HEK293 (cell line): ENCODE data around the gene MBNL2.

Experiments
- EGR2 ChIP-seq: fragments of 450-650 bp; formaldehyde crosslinking; IDR thresholded peaks from 2 replicates; pipeline ENCODE4 v1.5.1; 2016; ENCODE audit warnings: low read depth, missing biosample characterization, missing genetic modification characterization
- HOXA7 ChIP-seq: sonication (generic); formaldehyde crosslinking; IDR thresholded peaks from 2 replicates; pipeline ENCODE4 v1.8.1; 2022; ENCODE audit warnings: missing genetic modification reagents, borderline replicate concordance
- PRDM1 ChIP-seq: fragments of 450-650 bp; formaldehyde crosslinking; IDR thresholded peaks from 2 replicates; pipeline ENCODE4; 2016; ENCODE audit warnings: missing biosample characterization, missing genetic modification characterization
- SP7 ChIP-seq: fragments of 450-650 bp; formaldehyde crosslinking; IDR thresholded peaks from 2 replicates; pipeline ENCODE4 v1.5.1; 2016; ENCODE audit warnings: missing biosample characterization, missing genetic modification characterization
- TCF7L2 ChIP-seq: IDR thresholded peaks from 2 replicates; pipeline ENCODE4 v1.6.1; 2011; ENCODE audit warnings: low read depth, mild to moderate bottlenecking, inconsistent platforms, low read length, moderate library complexity, borderline replicate concordance
- ZBTB17 ChIP-seq: fragments of 450-650 bp; formaldehyde crosslinking; IDR thresholded peaks from 2 replicates; pipeline ENCODE4 v1.5.1; 2016; ENCODE audit warnings: missing biosample characterization, missing genetic modification characterization
- ZBTB8A ChIP-seq: fragments of 450-650 bp; formaldehyde crosslinking; IDR thresholded peaks from 2 replicates; pipeline ENCODE4 v1.5.1; 2016; ENCODE audit warnings: missing biosample characterization, missing genetic modification characterization
- ZFP69B ChIP-seq: fragments of 450-650 bp; formaldehyde crosslinking; IDR thresholded peaks from 2 replicates; pipeline ENCODE4 v1.5.1; 2016; ENCODE audit warnings: missing biosample characterization, missing genetic modification characterization
- ZNF140 ChIP-seq: fragments of 450-650 bp; formaldehyde crosslinking; IDR thresholded peaks from 2 replicates; pipeline ENCODE4 v1.5.1; 2016; ENCODE audit warnings: missing biosample characterization, missing genetic modification characterization
- ZNF146 ChIP-seq: fragments of 450-650 bp; formaldehyde crosslinking; IDR thresholded peaks from 2 replicates; pipeline ENCODE4 v1.5.1; 2016; ENCODE audit warnings: missing biosample characterization, missing genetic modification characterization
- ZNF221 ChIP-seq: fragments of 450-650 bp; formaldehyde crosslinking; IDR thresholded peaks from 2 replicates; pipeline ENCODE4 v1.5.1; 2017; ENCODE audit warnings: missing biosample characterization, missing genetic modification characterization, borderline replicate concordance
- ZNF23 ChIP-seq: fragments of 450-650 bp; formaldehyde crosslinking; IDR thresholded peaks from 2 replicates; pipeline ENCODE4 v1.5.1; 2016; ENCODE audit warnings: missing biosample characterization, missing genetic modification characterization, borderline replicate concordance
- ZNF248 ChIP-seq: fragments of 450-650 bp; formaldehyde crosslinking; IDR thresholded peaks from 2 replicates; pipeline ENCODE4 v1.5.1; 2017; ENCODE audit warnings: missing biosample characterization, missing genetic modification characterization
- ZNF366 ChIP-seq: fragments of 450-650 bp; formaldehyde crosslinking; conservative IDR thresholded peaks from 2 replicates; pipeline ENCODE4 v1.5.1; 2016; ENCODE audit warnings: missing biosample characterization, missing genetic modification characterization
- ZNF48 ChIP-seq: fragments of 450-650 bp; formaldehyde crosslinking; IDR thresholded peaks from 2 replicates; pipeline ENCODE4 v1.5.1; 2016; ENCODE audit warnings: missing biosample characterization, missing genetic modification characterization
- ZNF514 ChIP-seq: fragments of 450-650 bp; formaldehyde crosslinking; IDR thresholded peaks from 2 replicates; pipeline ENCODE4 v1.5.1; 2016; ENCODE audit warnings: missing biosample characterization, missing genetic modification characterization
- TF ChIP-seq, protein P1 (sequence below): fragments of 450-650 bp; formaldehyde crosslinking; IDR thresholded peaks from 2 replicates; pipeline ENCODE4 v1.5.1; 2016; ENCODE audit warnings: missing biosample characterization, missing genetic modification characterization
- TF ChIP-seq, protein P2 (sequence below): fragments of 450-650 bp; IDR thresholded peaks from 2 replicates; pipeline ENCODE4 v1.5.1; 2018; ENCODE audit warnings: missing biosample characterization, mild to moderate bottlenecking, missing genetic modification characterization
- TF ChIP-seq, protein P3 (sequence below): fragments of 450-650 bp; formaldehyde crosslinking; IDR thresholded peaks from 2 replicates; pipeline ENCODE4 v1.5.1; 2017; ENCODE audit warnings: missing biosample characterization, missing genetic modification characterization
- TF ChIP-seq, protein P4 (sequence below): fragments of 450-650 bp; formaldehyde crosslinking; IDR thresholded peaks from 2 replicates; pipeline ENCODE4 v1.5.1; 2017; ENCODE audit warnings: missing biosample characterization, missing genetic modification characterization
- TF ChIP-seq, protein P5 (sequence below): fragments of 450-650 bp; formaldehyde crosslinking; IDR thresholded peaks from 2 replicates; pipeline ENCODE4 v1.5.1; 2017; ENCODE audit warnings: missing biosample characterization, mild to moderate bottlenecking, missing genetic modification characterization, moderate library complexity
- TF ChIP-seq, protein P6 (sequence below): fragments of 450-650 bp; formaldehyde crosslinking; IDR thresholded peaks from 2 replicates; pipeline ENCODE4 v1.5.1; 2016; ENCODE audit warnings: missing biosample characterization, missing genetic modification characterization
- TF ChIP-seq, protein P7 (sequence below): fragments of 450-650 bp; formaldehyde crosslinking; IDR thresholded peaks from 2 replicates; pipeline ENCODE4 v1.5.1; 2017; ENCODE audit warnings: missing biosample characterization, missing genetic modification characterization
- TF ChIP-seq, protein P8 (sequence below): fragments of 450-650 bp; formaldehyde crosslinking; IDR thresholded peaks from 2 replicates; pipeline ENCODE4 v1.5.1; 2017; ENCODE audit warnings: missing biosample characterization, missing genetic modification characterization

The MBNL2 gene

DNA sequence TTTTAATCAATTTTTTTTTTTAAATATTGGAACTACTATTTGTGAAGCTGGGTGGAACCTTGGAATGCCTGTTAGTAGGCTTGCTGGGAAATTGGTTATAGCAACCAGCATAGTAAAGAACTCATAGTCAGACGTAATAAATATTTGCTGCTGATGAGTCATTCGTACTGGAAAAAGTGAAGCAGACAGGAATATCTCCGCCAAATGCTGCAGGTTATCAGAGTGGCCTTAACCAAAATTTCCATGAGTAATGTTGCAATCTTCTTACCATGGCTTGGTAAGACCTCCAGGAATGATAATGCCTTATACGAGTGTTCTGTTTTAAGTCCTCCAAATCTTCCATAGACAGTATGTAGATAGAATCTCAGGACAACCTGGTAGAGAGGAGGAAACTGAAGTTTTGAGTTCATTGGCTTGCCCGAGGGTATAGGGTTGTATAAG is 34.2 kb downstream of the MBNL2 start (continued):
- TF ChIP-seq, protein P1, sequence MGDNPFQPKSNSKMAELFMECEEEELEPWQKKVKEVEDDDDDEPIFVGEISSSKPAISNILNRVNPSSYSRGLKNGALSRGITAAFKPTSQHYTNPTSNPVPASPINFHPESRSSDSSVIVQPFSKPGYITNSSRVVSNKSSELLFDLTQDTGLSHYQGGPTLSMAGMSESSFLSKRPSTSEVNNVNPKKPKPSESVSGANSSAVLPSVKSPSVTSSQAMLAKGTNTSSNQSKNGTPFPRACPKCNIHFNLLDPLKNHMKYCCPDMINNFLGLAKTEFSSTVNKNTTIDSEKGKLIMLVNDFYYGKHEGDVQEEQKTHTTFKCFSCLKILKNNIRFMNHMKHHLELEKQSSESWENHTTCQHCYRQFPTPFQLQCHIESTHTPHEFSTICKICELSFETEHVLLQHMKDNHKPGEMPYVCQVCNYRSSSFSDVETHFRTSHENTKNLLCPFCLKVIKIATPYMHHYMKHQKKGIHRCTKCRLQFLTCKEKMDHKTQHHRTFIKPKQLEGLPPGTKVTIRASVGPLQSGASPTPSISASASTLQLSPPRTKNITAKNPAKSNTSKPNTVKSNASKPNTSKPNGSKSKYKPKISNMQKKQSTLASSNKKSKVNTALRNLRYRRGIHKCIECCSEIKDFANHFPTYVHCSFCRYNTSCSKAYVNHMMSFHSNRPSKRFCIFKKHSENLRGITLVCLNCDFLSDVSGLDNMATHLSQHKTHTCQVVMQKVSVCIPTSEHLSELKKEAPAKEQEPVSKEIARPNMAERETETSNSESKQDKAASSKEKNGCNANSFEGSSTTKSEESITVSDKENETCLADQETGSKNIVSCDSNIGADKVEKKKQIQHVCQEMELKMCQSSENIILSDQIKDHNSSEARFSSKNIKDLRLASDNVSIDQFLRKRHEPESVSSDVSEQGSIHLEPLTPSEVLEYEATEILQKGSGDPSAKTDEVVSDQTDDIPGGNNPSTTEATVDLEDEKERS (tag by site-specific recombination) = no peak
- TF ChIP-seq ZNF140 (no peak), ZBTB17 (tag by site-specific recombination) (no peak), HOXA7 (CRISPR knock-in tag) (no peak), PRDM1 (tag by site-specific recombination) (peak; percentile 71), TCF7L2 (no peak), ZNF366 (tag by site-specific recombination) (peak; percentile 63), ZBTB8A (tag by site-specific recombination) (no peak), ZNF146 (tag by site-specific recombination) (no peak), ZFP69B (no peak), SP7 (tag by site-specific recombination) (peak; percentile 64), ZNF221 (tag by site-specific recombination) (no peak), EGR2 (tag by site-specific recombination) (no peak), ZNF248 (tag by site-specific recombination) (no peak), ZNF23 (no peak), ZNF48 (tag by site-specific recombination) (no peak), ZNF514 (tag by site-specific recombination) (no peak)
- TF ChIP-seq, protein P2, sequence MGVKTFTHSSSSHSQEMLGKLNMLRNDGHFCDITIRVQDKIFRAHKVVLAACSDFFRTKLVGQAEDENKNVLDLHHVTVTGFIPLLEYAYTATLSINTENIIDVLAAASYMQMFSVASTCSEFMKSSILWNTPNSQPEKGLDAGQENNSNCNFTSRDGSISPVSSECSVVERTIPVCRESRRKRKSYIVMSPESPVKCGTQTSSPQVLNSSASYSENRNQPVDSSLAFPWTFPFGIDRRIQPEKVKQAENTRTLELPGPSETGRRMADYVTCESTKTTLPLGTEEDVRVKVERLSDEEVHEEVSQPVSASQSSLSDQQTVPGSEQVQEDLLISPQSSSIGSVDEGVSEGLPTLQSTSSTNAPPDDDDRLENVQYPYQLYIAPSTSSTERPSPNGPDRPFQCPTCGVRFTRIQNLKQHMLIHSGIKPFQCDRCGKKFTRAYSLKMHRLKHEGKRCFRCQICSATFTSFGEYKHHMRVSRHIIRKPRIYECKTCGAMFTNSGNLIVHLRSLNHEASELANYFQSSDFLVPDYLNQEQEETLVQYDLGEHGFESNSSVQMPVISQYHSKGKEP (tag by site-specific recombination) = peak; percentile 65
- TF ChIP-seq, protein P3, sequence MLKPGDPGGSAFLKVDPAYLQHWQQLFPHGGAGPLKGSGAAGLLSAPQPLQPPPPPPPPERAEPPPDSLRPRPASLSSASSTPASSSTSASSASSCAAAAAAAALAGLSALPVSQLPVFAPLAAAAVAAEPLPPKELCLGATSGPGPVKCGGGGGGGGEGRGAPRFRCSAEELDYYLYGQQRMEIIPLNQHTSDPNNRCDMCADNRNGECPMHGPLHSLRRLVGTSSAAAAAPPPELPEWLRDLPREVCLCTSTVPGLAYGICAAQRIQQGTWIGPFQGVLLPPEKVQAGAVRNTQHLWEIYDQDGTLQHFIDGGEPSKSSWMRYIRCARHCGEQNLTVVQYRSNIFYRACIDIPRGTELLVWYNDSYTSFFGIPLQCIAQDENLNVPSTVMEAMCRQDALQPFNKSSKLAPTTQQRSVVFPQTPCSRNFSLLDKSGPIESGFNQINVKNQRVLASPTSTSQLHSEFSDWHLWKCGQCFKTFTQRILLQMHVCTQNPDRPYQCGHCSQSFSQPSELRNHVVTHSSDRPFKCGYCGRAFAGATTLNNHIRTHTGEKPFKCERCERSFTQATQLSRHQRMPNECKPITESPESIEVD (tag by site-specific recombination) = peak; percentile 88
- TF ChIP-seq, protein P4, sequence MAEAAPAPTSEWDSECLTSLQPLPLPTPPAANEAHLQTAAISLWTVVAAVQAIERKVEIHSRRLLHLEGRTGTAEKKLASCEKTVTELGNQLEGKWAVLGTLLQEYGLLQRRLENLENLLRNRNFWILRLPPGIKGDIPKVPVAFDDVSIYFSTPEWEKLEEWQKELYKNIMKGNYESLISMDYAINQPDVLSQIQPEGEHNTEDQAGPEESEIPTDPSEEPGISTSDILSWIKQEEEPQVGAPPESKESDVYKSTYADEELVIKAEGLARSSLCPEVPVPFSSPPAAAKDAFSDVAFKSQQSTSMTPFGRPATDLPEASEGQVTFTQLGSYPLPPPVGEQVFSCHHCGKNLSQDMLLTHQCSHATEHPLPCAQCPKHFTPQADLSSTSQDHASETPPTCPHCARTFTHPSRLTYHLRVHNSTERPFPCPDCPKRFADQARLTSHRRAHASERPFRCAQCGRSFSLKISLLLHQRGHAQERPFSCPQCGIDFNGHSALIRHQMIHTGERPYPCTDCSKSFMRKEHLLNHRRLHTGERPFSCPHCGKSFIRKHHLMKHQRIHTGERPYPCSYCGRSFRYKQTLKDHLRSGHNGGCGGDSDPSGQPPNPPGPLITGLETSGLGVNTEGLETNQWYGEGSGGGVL (tag by site-specific recombination) = no peak
- TF ChIP-seq, protein P5, sequence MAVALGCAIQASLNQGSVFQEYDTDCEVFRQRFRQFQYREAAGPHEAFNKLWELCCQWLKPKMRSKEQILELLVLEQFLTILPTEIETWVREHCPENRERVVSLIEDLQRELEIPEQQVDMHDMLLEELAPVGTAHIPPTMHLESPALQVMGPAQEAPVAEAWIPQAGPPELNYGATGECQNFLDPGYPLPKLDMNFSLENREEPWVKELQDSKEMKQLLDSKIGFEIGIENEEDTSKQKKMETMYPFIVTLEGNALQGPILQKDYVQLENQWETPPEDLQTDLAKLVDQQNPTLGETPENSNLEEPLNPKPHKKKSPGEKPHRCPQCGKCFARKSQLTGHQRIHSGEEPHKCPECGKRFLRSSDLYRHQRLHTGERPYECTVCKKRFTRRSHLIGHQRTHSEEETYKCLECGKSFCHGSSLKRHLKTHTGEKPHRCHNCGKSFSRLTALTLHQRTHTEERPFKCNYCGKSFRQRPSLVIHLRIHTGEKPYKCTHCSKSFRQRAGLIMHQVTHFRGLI = no peak
- TF ChIP-seq, protein P6, sequence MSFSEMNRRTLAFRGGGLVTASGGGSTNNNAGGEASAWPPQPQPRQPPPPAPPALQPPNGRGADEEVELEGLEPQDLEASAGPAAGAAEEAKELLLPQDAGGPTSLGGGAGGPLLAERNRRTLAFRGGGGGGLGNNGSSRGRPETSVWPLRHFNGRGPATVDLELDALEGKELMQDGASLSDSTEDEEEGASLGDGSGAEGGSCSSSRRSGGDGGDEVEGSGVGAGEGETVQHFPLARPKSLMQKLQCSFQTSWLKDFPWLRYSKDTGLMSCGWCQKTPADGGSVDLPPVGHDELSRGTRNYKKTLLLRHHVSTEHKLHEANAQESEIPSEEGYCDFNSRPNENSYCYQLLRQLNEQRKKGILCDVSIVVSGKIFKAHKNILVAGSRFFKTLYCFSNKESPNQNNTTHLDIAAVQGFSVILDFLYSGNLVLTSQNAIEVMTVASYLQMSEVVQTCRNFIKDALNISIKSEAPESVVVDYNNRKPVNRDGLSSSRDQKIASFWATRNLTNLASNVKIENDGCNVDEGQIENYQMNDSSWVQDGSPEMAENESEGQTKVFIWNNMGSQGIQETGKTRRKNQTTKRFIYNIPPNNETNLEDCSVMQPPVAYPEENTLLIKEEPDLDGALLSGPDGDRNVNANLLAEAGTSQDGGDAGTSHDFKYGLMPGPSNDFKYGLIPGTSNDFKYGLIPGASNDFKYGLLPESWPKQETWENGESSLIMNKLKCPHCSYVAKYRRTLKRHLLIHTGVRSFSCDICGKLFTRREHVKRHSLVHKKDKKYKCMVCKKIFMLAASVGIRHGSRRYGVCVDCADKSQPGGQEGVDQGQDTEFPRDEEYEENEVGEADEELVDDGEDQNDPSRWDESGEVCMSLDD (tag by site-specific recombination) = no peak
- TF ChIP-seq, protein P7, sequence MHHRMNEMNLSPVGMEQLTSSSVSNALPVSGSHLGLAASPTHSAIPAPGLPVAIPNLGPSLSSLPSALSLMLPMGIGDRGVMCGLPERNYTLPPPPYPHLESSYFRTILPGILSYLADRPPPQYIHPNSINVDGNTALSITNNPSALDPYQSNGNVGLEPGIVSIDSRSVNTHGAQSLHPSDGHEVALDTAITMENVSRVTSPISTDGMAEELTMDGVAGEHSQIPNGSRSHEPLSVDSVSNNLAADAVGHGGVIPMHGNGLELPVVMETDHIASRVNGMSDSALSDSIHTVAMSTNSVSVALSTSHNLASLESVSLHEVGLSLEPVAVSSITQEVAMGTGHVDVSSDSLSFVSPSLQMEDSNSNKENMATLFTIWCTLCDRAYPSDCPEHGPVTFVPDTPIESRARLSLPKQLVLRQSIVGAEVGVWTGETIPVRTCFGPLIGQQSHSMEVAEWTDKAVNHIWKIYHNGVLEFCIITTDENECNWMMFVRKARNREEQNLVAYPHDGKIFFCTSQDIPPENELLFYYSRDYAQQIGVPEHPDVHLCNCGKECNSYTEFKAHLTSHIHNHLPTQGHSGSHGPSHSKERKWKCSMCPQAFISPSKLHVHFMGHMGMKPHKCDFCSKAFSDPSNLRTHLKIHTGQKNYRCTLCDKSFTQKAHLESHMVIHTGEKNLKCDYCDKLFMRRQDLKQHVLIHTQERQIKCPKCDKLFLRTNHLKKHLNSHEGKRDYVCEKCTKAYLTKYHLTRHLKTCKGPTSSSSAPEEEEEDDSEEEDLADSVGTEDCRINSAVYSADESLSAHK = peak; percentile 87
- TF ChIP-seq, protein P8, sequence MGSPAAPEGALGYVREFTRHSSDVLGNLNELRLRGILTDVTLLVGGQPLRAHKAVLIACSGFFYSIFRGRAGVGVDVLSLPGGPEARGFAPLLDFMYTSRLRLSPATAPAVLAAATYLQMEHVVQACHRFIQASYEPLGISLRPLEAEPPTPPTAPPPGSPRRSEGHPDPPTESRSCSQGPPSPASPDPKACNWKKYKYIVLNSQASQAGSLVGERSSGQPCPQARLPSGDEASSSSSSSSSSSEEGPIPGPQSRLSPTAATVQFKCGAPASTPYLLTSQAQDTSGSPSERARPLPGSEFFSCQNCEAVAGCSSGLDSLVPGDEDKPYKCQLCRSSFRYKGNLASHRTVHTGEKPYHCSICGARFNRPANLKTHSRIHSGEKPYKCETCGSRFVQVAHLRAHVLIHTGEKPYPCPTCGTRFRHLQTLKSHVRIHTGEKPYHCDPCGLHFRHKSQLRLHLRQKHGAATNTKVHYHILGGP (tag by site-specific recombination) = peak; percentile 23; the same call in 1 of the 2 replicates
